A673 (cell line): Measurements from ENCODE around the gene SLC34A2.

Source experiments
- CTCF ChIP-seq: fragments of 300-800, 200-600 bp; sonication (generic); conservative IDR thresholded peaks from 2 replicates; pipeline ENCODE4 v1.5.1; 2017; ENCODE audit warnings: low read depth, mild to moderate bottlenecking, antibody characterized with exemption, low read length, moderate library complexity, mixed read lengths
- EZH2 ChIP-seq: fragments of 200-600 bp; sonication (generic); IDR thresholded peaks from 2 replicates; pipeline ENCODE4 v1.6.1; 2017; ENCODE audit warnings: borderline replicate concordance, low read depth, mild to moderate bottlenecking, mixed read lengths, antibody characterized with exemption, low read length; ENCODE audit not compliant: poor library complexity, severe bottlenecking

DNA sequence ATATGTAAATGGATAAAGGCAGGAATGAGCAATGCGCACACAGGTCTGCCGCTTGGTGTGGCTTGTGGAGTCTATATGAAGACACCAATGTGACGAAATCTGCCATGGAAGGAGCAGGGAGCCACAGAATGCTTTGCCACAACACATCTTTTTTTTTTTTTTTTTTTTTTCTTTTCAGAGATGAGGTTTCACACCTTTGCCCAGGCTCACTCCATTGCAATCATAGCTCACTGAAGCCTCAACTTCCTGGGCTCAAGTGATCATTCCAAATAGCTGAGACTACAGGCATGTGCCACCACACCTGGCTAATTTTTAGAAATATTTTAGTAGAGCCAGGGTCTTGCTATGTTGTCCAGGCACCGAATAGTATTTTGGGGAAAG, 17.4 kb upstream of the SLC34A2 start:
- TF ChIP-seq CTCF = no peak
- no peak for TF ChIP-seq EZH2
